HG02970 (cell line): ENCODE data around the gene SYNJ1.
A peak's percentile ranks its signal among the peaks of the same experiment; 100 is the strongest.
"Not testable (repeated sequence)": the region's sequence is repeated elsewhere in the genome, so short reads cannot be mapped to it uniquely, and the experiment has no call there.

Experiments used
- ATAC-seq: cut with Tn5 transposase; IDR thresholded peaks from one replicate; pipeline ENCODE4 v1.9.1; 2021; ENCODE audit warnings: mild to moderate bottlenecking, moderate library complexity, moderate number of reproducible peaks; ENCODE audit not compliant: unreplicated experiment, low FRiP score

The SYNJ1 gene, protein sequence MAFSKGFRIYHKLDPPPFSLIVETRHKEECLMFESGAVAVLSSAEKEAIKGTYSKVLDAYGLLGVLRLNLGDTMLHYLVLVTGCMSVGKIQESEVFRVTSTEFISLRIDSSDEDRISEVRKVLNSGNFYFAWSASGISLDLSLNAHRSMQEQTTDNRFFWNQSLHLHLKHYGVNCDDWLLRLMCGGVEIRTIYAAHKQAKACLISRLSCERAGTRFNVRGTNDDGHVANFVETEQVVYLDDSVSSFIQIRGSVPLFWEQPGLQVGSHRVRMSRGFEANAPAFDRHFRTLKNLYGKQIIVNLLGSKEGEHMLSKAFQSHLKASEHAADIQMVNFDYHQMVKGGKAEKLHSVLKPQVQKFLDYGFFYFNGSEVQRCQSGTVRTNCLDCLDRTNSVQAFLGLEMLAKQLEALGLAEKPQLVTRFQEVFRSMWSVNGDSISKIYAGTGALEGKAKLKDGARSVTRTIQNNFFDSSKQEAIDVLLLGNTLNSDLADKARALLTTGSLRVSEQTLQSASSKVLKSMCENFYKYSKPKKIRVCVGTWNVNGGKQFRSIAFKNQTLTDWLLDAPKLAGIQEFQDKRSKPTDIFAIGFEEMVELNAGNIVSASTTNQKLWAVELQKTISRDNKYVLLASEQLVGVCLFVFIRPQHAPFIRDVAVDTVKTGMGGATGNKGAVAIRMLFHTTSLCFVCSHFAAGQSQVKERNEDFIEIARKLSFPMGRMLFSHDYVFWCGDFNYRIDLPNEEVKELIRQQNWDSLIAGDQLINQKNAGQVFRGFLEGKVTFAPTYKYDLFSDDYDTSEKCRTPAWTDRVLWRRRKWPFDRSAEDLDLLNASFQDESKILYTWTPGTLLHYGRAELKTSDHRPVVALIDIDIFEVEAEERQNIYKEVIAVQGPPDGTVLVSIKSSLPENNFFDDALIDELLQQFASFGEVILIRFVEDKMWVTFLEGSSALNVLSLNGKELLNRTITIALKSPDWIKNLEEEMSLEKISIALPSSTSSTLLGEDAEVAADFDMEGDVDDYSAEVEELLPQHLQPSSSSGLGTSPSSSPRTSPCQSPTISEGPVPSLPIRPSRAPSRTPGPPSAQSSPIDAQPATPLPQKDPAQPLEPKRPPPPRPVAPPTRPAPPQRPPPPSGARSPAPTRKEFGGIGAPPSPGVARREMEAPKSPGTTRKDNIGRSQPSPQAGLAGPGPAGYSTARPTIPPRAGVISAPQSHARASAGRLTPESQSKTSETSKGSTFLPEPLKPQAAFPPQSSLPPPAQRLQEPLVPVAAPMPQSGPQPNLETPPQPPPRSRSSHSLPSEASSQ (N-terminal part only)

DNA sequence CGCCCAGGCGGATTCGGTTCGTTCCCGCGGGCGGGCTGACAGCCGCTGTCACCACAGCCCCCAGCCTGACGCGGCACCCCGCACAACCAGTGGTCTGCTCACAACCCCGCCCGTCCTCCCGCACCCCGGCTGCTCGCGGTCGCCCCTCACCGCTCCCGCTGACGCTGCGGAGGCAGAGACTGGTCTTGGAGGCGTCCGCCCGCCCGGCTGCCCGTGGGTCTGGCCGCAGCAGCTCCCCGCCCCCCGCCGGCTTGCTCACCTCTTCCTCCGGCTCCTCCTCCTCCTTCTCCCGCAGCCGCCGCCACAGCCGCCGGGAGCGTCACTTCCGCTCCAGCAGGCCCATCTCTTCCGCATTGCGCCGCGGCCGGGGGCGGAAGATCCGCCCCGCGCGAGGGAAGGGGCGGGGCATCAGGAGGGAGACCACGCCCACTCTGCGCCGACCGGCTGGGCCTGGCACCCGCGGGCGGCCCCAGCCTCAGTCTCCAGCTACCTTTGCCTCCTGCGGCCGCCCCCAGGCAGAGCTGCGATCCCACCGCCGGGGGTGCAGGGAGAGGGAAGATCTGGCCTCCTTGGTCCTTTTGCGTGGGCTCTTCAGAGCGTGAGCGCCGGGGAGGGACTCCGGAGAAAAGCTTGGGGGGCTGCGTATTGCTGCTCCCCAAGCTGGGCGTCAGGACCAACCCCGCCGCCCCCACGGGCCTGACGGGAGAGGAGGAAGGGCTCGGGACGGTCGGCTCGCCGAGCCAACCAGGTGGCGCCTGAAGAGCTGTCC lies at the start of gene SYNJ1:
SYNJ1 (minus strand) TSS at position 327 of the 769 bp plus-strand sequence. CDS start 1,118 bp downstream, outside the sequence.
- ATAC-seq: peak; percentile 93

- ATAC-seq: no peak
These were observed 49.5 kb upstream of the SYNJ1 start for GRCh38 chr21:32777269-32777668.

- no peak for ATAC-seq
These were observed 48.9 kb upstream of the SYNJ1 start for GRCh38 chr21:32776743-32777142.

DNA sequence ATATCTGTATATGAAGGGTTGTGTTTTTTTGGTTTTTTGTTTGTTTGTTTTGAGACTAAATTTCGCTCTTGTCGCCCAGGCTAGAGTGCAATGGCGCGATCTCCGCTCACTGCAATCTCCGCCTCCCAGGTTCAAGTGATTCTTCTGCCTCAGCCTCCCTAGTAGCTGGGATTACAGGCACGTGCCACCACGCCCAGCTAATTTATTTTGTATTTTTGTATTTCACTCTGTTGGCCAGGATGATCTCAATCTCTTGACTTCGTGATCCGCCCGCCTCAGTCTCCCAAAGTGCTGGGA lies 45.2 kb upstream of the SYNJ1 start:
- not testable (repeated sequence) for ATAC-seq

DNA sequence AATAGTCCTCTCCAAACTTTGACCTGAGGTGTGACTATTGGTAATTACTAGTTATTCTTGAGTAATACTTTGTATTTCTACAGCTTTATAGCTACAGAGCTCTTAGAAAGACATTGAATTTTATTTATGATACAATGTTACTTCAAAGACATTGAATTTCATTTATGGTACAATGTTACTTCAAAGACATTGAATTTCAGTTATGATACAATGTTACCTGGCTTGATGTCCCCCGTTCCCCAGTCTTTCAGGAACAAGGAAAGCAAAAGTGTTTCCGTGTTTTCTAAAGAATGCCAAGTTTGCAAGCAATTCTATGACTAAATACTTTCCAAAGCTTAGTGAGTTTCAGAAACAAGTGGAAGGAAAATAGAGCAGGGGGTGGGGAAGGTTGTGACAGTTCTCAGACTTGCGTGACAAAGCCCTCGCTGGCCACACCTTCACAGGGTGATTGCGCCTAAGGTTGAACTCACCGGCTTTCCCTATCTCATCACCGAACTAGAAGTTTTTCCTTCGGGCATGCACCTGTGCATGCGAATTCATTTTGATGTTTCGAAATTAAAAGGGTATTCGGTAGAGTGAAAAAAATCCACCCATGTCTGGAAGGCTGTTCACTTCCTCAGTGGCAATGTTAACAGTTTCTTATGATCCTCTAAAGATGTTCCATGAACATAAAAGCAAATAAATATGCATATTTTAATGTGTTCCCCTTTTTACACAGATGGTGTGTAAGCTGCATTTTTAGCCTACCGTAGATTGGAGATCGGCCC lies 44.7 kb upstream of the SYNJ1 start:
- no peak for ATAC-seq

DNA sequence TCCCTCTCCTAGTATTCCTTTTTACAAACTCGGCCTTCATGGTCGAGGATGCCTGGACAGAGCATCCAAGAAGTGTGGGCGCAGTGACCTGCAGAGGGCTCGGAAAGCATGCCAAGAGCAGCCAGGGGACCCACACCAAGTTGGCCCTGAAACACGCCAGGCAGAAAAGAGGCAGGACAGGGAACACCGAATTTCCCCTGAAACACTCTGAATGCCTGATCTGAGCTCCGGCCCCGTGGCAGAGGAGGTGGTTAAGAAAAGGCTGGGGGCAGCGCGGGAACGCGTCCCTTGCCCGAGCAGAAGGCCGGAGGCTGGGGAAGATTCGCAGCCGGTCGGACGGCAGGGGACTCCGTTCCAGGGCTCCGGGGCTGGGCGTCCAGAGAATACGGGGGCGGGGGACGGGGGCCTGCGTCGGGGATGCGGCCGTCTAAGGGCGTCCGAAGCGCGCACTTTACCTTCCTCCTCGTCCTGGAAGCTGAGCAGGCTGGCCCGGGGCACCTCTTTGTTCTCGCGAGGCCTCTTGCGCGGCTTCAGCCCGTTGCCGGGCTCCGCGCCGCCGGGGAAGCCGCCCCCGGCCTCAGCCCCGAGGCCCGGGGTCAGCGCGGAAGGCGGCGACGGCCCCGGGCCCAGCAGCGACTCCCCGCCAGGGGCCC lies 43.2 kb upstream of the SYNJ1 start:
- ATAC-seq: no peak

GRCh38 chr21:32768530-32768929 lies 40.7 kb upstream of the SYNJ1 start:
- no peak for ATAC-seq

- no peak for ATAC-seq
These were observed 37.2 kb upstream of the SYNJ1 start for GRCh38 chr21:32765058-32765457.

- no peak for ATAC-seq
These were observed 36.4 kb upstream of the SYNJ1 start for GRCh38 chr21:32764186-32764585.

GRCh38 chr21:32757804-32758203 lies 30.0 kb upstream of the SYNJ1 start:
- no peak for ATAC-seq

DNA sequence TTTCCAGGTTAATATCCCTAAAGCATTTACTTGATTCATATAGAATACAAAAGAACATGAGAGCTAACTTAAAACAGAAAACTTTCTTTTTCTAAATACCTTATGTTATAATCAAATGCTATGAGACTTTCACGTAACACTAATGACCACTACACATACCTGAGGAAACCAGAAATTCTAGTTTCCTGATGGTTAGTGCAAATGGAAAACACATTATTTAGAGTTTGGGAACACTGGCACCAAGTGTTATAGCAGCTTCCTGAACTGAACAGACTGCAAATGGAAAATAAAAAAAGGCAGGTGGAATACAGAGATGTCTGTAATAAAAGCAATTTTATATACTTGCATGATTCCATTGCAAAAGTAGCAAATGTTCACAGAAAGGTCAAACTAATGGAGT lies 28.3 kb upstream of the SYNJ1 start:
- no peak for ATAC-seq

DNA sequence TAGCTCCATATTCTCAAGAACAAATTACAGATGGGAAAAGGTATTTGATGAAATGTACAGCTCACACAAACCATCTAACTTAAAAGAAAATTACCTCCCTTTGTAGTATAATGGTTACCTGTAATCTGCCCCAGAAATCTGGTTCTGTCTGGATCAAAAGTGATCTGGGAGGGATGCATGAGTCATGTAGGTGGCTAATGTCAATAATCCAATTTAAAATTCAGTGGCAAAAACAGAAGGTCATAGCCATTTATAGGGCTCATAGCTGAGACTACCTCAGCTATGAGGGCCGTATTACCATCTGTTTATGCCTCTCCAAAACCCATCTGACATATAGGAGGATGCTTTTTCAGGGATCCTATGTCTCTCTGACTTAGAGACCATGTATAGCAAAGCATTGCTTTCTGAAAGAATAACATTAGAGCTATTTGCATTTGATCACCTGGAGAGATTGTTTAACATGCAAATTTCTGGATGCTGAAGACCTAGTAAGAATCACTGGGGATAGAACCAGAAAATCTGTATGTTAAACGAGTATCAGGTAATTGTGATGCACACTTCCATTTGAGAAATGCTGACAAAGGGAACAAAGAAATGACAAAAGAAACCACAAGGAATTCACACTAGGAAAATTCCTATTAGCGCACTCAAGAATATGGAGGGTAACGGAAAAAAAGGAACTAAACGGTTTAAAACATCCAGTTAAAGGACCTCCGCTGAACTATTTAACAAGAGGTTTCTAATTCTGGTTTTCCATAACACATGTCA lies 26.2 kb upstream of the SYNJ1 start:
- ATAC-seq: no peak

- ATAC-seq: no peak
These were observed 22.6 kb upstream of the SYNJ1 start for GRCh38 chr21:32750405-32750804.

DNA sequence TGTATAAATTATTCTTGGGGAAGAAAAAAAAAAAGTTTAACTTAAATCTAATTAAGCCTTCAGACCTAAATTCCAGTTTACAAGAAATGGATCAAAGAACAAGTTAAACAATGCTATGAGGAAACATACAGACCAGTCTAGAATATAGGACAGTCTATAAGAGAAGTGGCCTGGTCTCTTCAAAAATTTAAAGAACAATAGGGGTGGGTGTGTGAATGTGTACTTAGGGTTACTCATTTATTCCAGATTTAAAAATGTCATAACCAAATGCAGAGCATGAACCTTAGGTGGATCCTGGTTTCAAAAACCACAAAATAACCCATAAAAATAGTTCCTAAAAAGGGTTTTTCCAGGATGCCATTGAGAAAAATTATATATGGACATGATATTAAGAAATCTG lies 21.8 kb upstream of the SYNJ1 start:
- ATAC-seq: no peak

DNA sequence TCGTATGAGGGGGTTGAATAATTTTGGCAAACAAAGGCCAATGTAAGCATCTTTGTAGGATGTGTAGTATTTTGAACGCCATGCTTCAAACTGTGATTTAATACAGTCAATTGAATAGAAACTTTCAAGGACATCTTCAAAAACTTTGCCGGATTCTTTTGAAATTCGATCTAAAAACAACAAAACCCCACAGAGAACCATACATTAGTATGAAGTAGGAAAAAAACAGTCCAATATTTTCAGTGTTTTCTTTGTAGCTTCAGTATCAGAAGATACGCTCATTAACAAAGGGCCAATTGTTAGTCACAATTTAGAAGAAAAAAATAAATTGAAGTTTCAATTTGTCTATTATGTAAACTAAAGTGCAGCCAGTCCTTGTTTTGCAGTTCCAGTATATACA lies 20.7 kb upstream of the SYNJ1 start:
- no peak for ATAC-seq

- no peak for ATAC-seq
These were observed 19.6 kb upstream of the SYNJ1 start for GRCh38 chr21:32747396-32747795.

- not testable (repeated sequence) for ATAC-seq
These were observed 18.9 kb upstream of the SYNJ1 start for GRCh38 chr21:32746711-32747110.

- no peak for ATAC-seq
These were observed 14.6 kb upstream of the SYNJ1 start for GRCh38 chr21:32742396-32742795.
